GM15510 (cell line): ENCODE results near the gene SIN3B.

Experiments used
- POLR2A ChIP-seq: IDR thresholded peaks from 3 replicates; pipeline ENCODE4 v1.6.1; 2011; ENCODE audit warnings: borderline replicate concordance; ENCODE audit not compliant: insufficient read length; ENCODE audit errors: extremely low read depth

The SIN3B gene

DNA sequence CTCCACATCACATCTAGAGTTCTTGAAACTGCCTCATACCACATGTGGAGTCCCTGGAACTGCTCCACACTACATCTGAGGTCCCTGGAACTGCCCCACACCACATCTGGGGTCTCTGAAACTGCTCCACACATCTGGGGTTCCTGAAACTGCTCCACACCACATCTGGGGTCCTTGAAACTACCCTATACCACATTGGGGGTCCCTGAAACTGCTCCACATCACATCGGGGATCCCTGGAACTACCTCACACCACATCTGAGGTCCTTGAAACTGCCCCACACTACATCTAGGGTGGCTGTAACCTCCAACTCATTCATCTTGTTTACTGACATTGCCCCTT, 93.4 kb downstream of the SIN3B start:
- no peak for TF ChIP-seq POLR2A

DNA sequence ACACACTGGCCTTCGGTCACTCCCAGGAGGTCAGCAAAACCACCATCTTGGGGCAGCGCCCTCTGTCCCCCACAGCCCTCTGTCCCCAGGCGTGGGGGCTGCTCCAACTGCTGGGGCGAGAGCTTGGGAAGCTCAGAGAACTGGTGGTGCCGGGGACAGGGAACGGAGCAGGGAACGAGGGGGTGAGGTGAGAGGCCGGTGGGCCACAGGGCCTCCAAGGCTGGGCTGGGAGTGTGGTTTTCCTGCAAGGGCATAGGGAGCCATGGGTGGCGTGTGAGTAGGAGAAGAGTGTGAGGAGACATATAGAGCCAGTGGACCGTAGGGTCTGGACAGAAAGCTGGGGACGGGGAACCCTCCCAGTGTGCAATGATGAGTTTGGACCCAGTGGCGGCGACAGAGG, 93.8 kb downstream of the SIN3B start:
- TF ChIP-seq POLR2A, result no peak

DNA sequence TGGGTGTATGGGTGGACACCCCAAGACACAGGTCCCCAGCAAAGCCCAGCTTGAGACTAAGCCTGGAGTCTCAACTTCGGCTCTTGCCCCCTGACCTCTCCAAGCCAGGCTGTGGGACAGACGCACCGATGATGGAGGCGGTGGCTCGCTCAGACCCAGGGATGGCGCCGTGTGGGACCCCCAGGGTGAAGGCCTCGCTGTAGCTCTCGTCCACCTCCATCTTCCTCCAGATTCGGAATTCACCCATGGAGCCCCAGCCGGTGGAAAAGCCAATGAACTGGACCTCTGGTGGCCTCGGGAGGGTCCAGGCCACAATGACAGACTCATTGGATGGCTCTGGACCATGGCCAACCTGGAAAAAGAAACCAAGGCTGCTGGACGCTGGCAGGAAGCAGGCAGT, 98.7 kb downstream of the SIN3B start:
- TF ChIP-seq POLR2A, result no peak

DNA sequence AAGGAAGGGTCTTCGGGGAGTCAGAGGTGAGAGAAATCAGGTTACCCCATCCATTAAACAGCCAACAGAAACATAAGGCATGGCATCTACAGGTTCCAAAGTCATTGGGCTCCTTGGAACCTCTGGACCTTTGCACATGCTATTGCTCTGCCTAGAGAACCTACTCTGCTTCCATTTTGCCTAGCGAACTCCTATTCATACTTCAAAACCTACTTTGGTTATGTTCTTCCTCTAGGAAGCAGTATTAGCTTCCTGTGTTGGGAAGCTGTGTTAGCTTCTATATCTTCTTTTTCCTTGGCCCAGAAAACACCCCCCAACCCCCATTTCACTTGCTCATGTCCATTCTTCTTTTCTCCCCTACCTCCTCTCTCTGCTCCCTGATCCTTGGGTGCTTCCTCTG, 99.2 kb downstream of the SIN3B start:
- no peak for TF ChIP-seq POLR2A

DNA sequence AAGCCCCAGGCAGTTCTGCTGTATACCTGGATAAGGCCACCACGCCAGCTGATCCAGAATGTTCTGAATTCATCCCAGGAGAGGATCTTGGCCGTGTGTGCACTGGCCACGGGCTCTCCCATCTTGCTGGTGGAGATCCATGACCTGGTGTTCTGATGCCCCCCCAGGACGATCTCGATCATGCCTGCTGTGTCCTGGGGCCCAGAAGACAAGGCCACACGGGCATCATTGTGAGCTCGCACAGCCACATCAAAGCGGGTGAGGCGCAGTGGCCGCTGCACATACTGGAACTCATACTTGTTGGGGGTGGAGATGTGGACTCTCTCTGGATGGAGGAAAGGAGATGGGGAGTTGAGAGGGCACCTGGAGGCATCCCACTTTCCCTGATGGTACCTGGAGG, 99.7 kb downstream of the SIN3B start:
- no peak for TF ChIP-seq POLR2A
